DOHH2 (cell line): Measurements from ENCODE around the gene VPS54.

Experiments
- EZH2phosphoT487 ChIP-seq: fragments of 200-600 bp; sonication (generic); IDR thresholded peaks from 2 replicates; pipeline ENCODE4 v1.6.1; 2017; ENCODE audit warnings: borderline replicate concordance, mild to moderate bottlenecking, antibody characterized with exemption, low read length, moderate library complexity, mixed read lengths
- TF ChIP-seq, protein P1 (sequence below): fragments of 200-600 bp; sonication (generic); IDR thresholded peaks from one replicate; pipeline ENCODE4 v1.5.1; 2014; ENCODE audit warnings: antibody characterized with exemption, mild to moderate bottlenecking, low read depth, low read length; ENCODE audit not compliant: poor library complexity, severe bottlenecking

GRCh38 chr2:63894167-63894566 is 125.1 kb downstream of the VPS54 start:
- TF ChIP-seq, protein P1, sequence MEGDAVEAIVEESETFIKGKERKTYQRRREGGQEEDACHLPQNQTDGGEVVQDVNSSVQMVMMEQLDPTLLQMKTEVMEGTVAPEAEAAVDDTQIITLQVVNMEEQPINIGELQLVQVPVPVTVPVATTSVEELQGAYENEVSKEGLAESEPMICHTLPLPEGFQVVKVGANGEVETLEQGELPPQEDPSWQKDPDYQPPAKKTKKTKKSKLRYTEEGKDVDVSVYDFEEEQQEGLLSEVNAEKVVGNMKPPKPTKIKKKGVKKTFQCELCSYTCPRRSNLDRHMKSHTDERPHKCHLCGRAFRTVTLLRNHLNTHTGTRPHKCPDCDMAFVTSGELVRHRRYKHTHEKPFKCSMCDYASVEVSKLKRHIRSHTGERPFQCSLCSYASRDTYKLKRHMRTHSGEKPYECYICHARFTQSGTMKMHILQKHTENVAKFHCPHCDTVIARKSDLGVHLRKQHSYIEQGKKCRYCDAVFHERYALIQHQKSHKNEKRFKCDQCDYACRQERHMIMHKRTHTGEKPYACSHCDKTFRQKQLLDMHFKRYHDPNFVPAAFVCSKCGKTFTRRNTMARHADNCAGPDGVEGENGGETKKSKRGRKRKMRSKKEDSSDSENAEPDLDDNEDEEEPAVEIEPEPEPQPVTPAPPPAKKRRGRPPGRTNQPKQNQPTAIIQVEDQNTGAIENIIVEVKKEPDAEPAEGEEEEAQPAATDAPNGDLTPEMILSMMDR: no peak
- TF ChIP-seq EZH2phosphoT487: no peak
